Measurements from ENCODE around the gene HSPA6. TPM values are rescaled to one million over a fixed set of nuclear protein-coding genes. Genes with fewer than 3 reads are reported as not detected.

HSPA6 gene
- total RNA-seq, 6 donors from 2014 or later: 10.8 to 37.7 (median 15.9) TPM

GRCh38 chr1:161494091-161494735 is 30.1 kb upstream of the HSPA6 start:
- H3K27ac ChIP-seq: no peak overlapping the region
- no peaks in the 10 kb centered on the region for H3K27me3 ChIP-seq
- TF ChIP-seq CTCF (IDR thresholded peaks at IDR 0.05) (no peak), POLR2AphosphoS5 (IDR thresholded peaks at IDR 0.05) (no peak)
- no peak for DNase-seq
- H3K4me3 ChIP-seq: no peak overlapping the region
- 67% methylated on average over 3 of the region's 3 CpGs for WGBS, 2 donors
- no peaks in the 10 kb centered on the region for H3K36me3 ChIP-seq
- H3K4me1 ChIP-seq: peaks cover under 1 to 9% (median 3%) of the 10 kb centered on the region in 4 donors
- no peak for ATAC-seq (ENCODE audit: low FRiP score in 2 of 2)
- H3K9me3 ChIP-seq: no peaks in the 10 kb centered on the region

GRCh38 chr1:161495490-161495889 is 28.9 kb upstream of the HSPA6 start:
- H3K27me3 ChIP-seq: no peaks in the 10 kb centered on the region
- H3K36me3 ChIP-seq: no peaks in the 10 kb centered on the region
- H3K9me3 ChIP-seq: no peaks in the 10 kb centered on the region
- no peak overlapping the region for H3K27ac ChIP-seq
- ATAC-seq (ENCODE audit: low FRiP score in 2 of 2) (no peak), DNase-seq (no peak)
- H3K4me3 ChIP-seq: no peak overlapping the region
- TF ChIP-seq EP300 (IDR thresholded peaks at IDR 0.05) (no peak), POLR2A (IDR thresholded peaks at IDR 0.05) (no peak), POLR2AphosphoS5 (IDR thresholded peaks at IDR 0.05) (no peak), CTCF (IDR thresholded peaks at IDR 0.05) (no peak)
- H3K4me1 ChIP-seq: peaks cover 7 to 19% (median 15%) of the 10 kb centered on the region in 4 donors

GRCh38 chr1:161497961-161498360 is 26.4 kb upstream of the HSPA6 start:
- no peaks in the 10 kb centered on the region for H3K36me3 ChIP-seq
- H3K9me3 ChIP-seq: no peaks in the 10 kb centered on the region
- WGBS, 2 donors: 81 to 84% methylated on average over 1 of the region's 1 CpG
- no peak for ATAC-seq (ENCODE audit: low FRiP score in 2 of 2)
- no peak overlapping the region for H3K27ac ChIP-seq
- no peaks in the 10 kb centered on the region for H3K27me3 ChIP-seq
- H3K4me1 ChIP-seq: peaks cover 7 to 22% (median 18%) of the 10 kb centered on the region in 4 donors
- no peak for DNase-seq
- H3K4me3 ChIP-seq: no peak overlapping the region
- TF ChIP-seq EP300 (IDR thresholded peaks at IDR 0.05) (no peak), CTCF (IDR thresholded peaks at IDR 0.05) (no peak), POLR2A (IDR thresholded peaks at IDR 0.05) (no peak), POLR2AphosphoS5 (IDR thresholded peaks at IDR 0.05) (no peak)

GRCh38 chr1:161498646-161499045 is 25.7 kb upstream of the HSPA6 start:
- Histone ChIP-seq H3K4me1 (peaks cover 7 to 22% (median 18%) of the 10 kb centered on the region in 4 donors), H3K4me3 (no peak overlapping the region), H3K27ac (peak overlapping the region in 1 of 4 donors; percentile 73), H3K36me3 (no peaks in the 10 kb centered on the region), H3K9me3 (no peaks in the 10 kb centered on the region), H3K27me3 (no peaks in the 10 kb centered on the region)
- ATAC-seq (ENCODE audit: low FRiP score in 2 of 2): no peak
- no peak for DNase-seq
- TF ChIP-seq CTCF (IDR thresholded peaks at IDR 0.05): no peak
- no peak for TF ChIP-seq POLR2AphosphoS5 (IDR thresholded peaks at IDR 0.05)
- TF ChIP-seq EP300 (IDR thresholded peaks at IDR 0.05): no peak
- no peak for TF ChIP-seq POLR2A (IDR thresholded peaks at IDR 0.05)
- 94 to 100% methylated on average over 2 of the region's 2 CpGs for WGBS, 2 donors
